HepG2 (cell line): ENCODE measurements around the gene TBC1D19. TPM values are rescaled to one million over a fixed set of nuclear protein-coding genes. Genes with fewer than 3 reads are reported as not detected.
"Not testable (repeated sequence)": the region's sequence is repeated elsewhere in the genome, so short reads cannot be mapped to it uniquely, and the experiment has no call there.

Experiments
- ATAC-seq: fragments of 200-7000 bp; cut with Tn5 transposase; 3 replicates; pipeline ENCODE4 v1.9.1; 2020; ENCODE audit warnings: mild to moderate bottlenecking, moderate library complexity
- BruUV-seq: library from RNA; stranded (reverse); fragments of 400-500 nt; replicated peaks from 2 replicates; lab custom pipeline; 2021; lab: Mats Ljungman, UMichigan
- CTCF ChIA-PET: fragments of 300-600 bp; formaldehyde crosslinking; extraction: SDS; loops from one replicate; lab custom pipeline; 2021; ENCODE audit warnings: low total read pairs, inconsistent platforms, low intra/inter-chr PET ratio; lab: Yijun Ruan, JAX
- POLR2A ChIA-PET: fragments of 350-600 bp; sonication (Branson Sonifier 250); formaldehyde crosslinking; loops from one replicate; lab custom pipeline; 2020; ENCODE audit warnings: antibody characterized with exemption, inconsistent platforms; lab: Yijun Ruan, JAX
- DNase-seq: peaks from one replicate; pipeline ENCODE4 v3.0.0-alpha.2; 2015; ENCODE audit warnings: low spot score
- FAIRE-seq: peaks from 3 replicates; lab custom pipeline; 2011; peaks lifted over from hg19 to GRCh38; lab: Jason Lieb, UNC
- H2AFZ ChIP-seq: one replicate; pipeline ENCODE4 v1.6.1; 2011; ENCODE audit warnings: low read length, inconsistent platforms
- H3K27ac ChIP-seq: fragments of 300-600 bp; 3 replicates; pipeline ENCODE4 v1.8.0; 2011; ENCODE audit warnings: mixed run types, mild to moderate bottlenecking, mixed read lengths, low read length, inconsistent platforms; ENCODE audit not compliant: insufficient read depth; ENCODE audit errors: extremely low read length
- H3K27me3 ChIP-seq, 2 experiments: fragments of 200-600 bp in 1 of 2; 2 replicates in 1 of 2; 3 replicates in 1 of 2; pipeline versions ENCODE4 v1.6.0 to v1.8.0; 2011; ENCODE audit warnings: low read length in 2 of 2, mild to moderate bottlenecking in 2 of 2, moderate library complexity in 2 of 2, inconsistent platforms in 1 of 2; ENCODE audit not compliant: insufficient read depth in 2 of 2, control insufficient read depth in 1 of 2
- H3K36me3 ChIP-seq, 2 experiments: fragments of 200-600 bp in 1 of 2; replicated peaks in 1 of 2; 2 replicates in 1 of 2; 3 replicates in 1 of 2; pipeline versions ENCODE4 v1.5.1 to v1.8.0; 2011; ENCODE audit warnings: low read length in 2 of 2, inconsistent platforms in 1 of 2; ENCODE audit not compliant: insufficient read depth in 2 of 2, control insufficient read depth in 1 of 2
- H3K4me1 ChIP-seq: 2 replicates; pipeline ENCODE4 v1.5.1; 2012; ENCODE audit warnings: low read length, inconsistent platforms; ENCODE audit not compliant: insufficient read depth
- H3K4me2 ChIP-seq: 2 replicates; pipeline ENCODE4 v1.6.0; 2011; ENCODE audit warnings: low read depth, low read length, inconsistent platforms
- H3K4me3 ChIP-seq, 3 experiments: fragments of 200-600 bp in 1 of 3; sonication (generic), shearing (Covaris generic) in 1 of 3; replicated peaks in 1 of 3; 2 replicates each; pipeline ENCODE4 v1.5.1; 2011 to 2016; ENCODE audit warnings: low read length in 3 of 3, inconsistent platforms in 2 of 3, low read depth in 2 of 3, mild to moderate bottlenecking in 2 of 3, control low read depth in 1 of 3, mixed read lengths in 1 of 3; ENCODE audit not compliant: insufficient read depth in 1 of 3
- H3K79me2 ChIP-seq: one replicate; pipeline ENCODE4 v1.6.1; 2011; ENCODE audit warnings: low read length, inconsistent platforms; ENCODE audit not compliant: insufficient read depth
- H3K9ac ChIP-seq: 2 replicates; pipeline ENCODE4 v1.6.0; 2011; ENCODE audit warnings: mild to moderate bottlenecking, low read depth, low read length, inconsistent platforms; ENCODE audit not compliant: insufficient read depth
- H3K9me3 ChIP-seq: 2 replicates; pipeline ENCODE4 v1.5.1; 2012; ENCODE audit warnings: mild to moderate bottlenecking, low read length
- H4K20me1 ChIP-seq: 2 replicates; pipeline ENCODE4 v1.6.0; 2011; ENCODE audit warnings: inconsistent platforms, mild to moderate bottlenecking, low read length, moderate library complexity; ENCODE audit not compliant: insufficient read depth
- KLF15 ChIP-seq: sonication (generic); formaldehyde crosslinking; IDR thresholded peaks from 2 replicates; pipeline ENCODE4 v1.8.1; 2023; ENCODE audit warnings: borderline replicate concordance, mild to moderate bottlenecking, inconsistent platforms, missing genetic modification reagents, mixed read lengths
- KMT2A ChIP-seq: sonication (generic); formaldehyde crosslinking; IDR thresholded peaks from 2 replicates; pipeline ENCODE4 v1.4.0; 2020; ENCODE audit warnings: missing genetic modification reagents
- MTERF4 ChIP-seq: sonication (generic); formaldehyde crosslinking; IDR thresholded peaks from 2 replicates; pipeline ENCODE4 v1.8.0; 2023; ENCODE audit warnings: mild to moderate bottlenecking, missing genetic modification reagents
- NFE2 ChIP-seq: sonication (generic); formaldehyde crosslinking; IDR thresholded peaks from 2 replicates; pipeline ENCODE4 v1.4.0; 2020; ENCODE audit warnings: missing genetic modification reagents
- RXRB ChIP-seq: IDR thresholded peaks from 2 replicates; pipeline ENCODE4 v1.6.1; 2016; ENCODE audit warnings: borderline replicate concordance, missing genetic modification reagents, missing compliant biosample characterization
- ZFP36L2 ChIP-seq: sonication (generic); formaldehyde crosslinking; IDR thresholded peaks from 2 replicates; pipeline ENCODE4 v1.4.0; 2020; ENCODE audit warnings: missing genetic modification reagents
- ZNF251 ChIP-seq: sonication (generic); formaldehyde crosslinking; IDR thresholded peaks from 2 replicates; pipeline ENCODE4 v1.9.0; 2021; ENCODE audit warnings: mild to moderate bottlenecking, missing genetic modification reagents
- ZNF337 ChIP-seq: sonication (generic); formaldehyde crosslinking; IDR thresholded peaks from 2 replicates; pipeline ENCODE4 v1.5.1; 2020; ENCODE audit warnings: missing genetic modification reagents, low read depth, mild to moderate bottlenecking, borderline replicate concordance
- ZNF580 ChIP-seq: IDR thresholded peaks from 2 replicates; pipeline ENCODE4 v1.6.1; 2016; ENCODE audit warnings: low read depth, borderline replicate concordance
- WGBS: methylation state at CpG from one replicate; pipeline ENCODE4 v1.1.6; 2017; ENCODE audit warnings: low lambda C conversion rate; 5-methylcytosine and 5-hydroxymethylcytosine counted together
- in situ Hi-C: cut with HindIII; loops from 2 replicates; pipeline ENCODE4 v1.10.0; 2017; ENCODE audit warnings: low pct_unique_long_range_greater_than_20kb; ENCODE audit not compliant: extremely low pct_ligation_motif_present
- intact Hi-C: fragments of 100-400 bp; cut with micrococcal nuclease; formaldehyde crosslinking; loops from one replicate; pipeline ENCODE4 v1.10.0; 2022; ENCODE audit not compliant: unreplicated experiment
- polyA plus RNA-seq, 8 experiments: library from polyadenylated mRNA; depleted of rRNA in 3 of 8; stranded (reverse) in 7 of 8; unstranded in 1 of 8; fragments of >200 nt; fragmentation: Illumina TruSeq in 4 of 8; extraction: Trizol in 4 of 8; gene quantifications; 2 replicates each; pipeline versions ENCODE4 v1.2.1 to v1.2.3, GENCODE V29; 2011 to 2016; ENCODE audit warnings: low read depth in 4 of 8, missing spikeins in 1 of 8, mixed read lengths in 1 of 8; ENCODE audit not compliant: insufficient read depth in 1 of 8
- total RNA-seq, 5 experiments: library from RNA; depleted of rRNA; stranded (reverse); fragments of >200 nt; fragmentation: Illumina TruSeq; extraction: Trizol; gene quantifications; 2 replicates each; pipeline ENCODE4 v1.2.3, GENCODE V29; 2016; ENCODE audit warnings: low read depth in 1 of 5

TBC1D19 gene
- total and polyA plus RNA-seq, 2 of the 13 experiments (the other 11 are each of a cell fraction or from before 2014, with no cell fraction given): 1.6 to 3.5 TPM

- no peak overlapping the region for H3K9ac ChIP-seq
- no peaks in the 10 kb centered on the region for H4K20me1 ChIP-seq
- FAIRE-seq (no peak), DNase-seq (no peak), ATAC-seq (no peak)
- no peaks in the 10 kb centered on the region for H3K79me2 ChIP-seq
- BruUV-seq: no TSS peak
- no peak overlapping the region for H3K4me2 ChIP-seq
- no peaks in the 10 kb centered on the region for H3K9me3 ChIP-seq
- no peak overlapping the region for H3K4me3 ChIP-seq
- ChIA-PET POLR2A (no interaction called here), CTCF (no interaction called here)
- in situ Hi-C loops: no loop called here
- no peak overlapping the region for H2AFZ ChIP-seq
- no peaks in the 10 kb centered on the region for H3K27me3 ChIP-seq
- TF ChIP-seq ZNF337 (no peak), NFE2 (CRISPR knock-in tag) (no peak), ZFP36L2 (no peak), KLF15 (CRISPR knock-in tag) (no peak), KMT2A (CRISPR knock-in tag) (no peak), RXRB (no peak), MTERF4 (no peak), ZNF580 (no peak), ZNF251 (CRISPR knock-in tag) (no peak)
- no peak overlapping the region for H3K27ac ChIP-seq
- intact Hi-C loops: no loop called here
- 31% methylated on average over 2 of the region's 2 CpGs for WGBS
- no peaks in the 10 kb centered on the region for H3K4me1 ChIP-seq
- no peaks in the 10 kb centered on the region for H3K36me3 ChIP-seq
These were observed 6.8 kb downstream of the TBC1D19 start for GRCh38 chr4:26590639-26591038.

DNA sequence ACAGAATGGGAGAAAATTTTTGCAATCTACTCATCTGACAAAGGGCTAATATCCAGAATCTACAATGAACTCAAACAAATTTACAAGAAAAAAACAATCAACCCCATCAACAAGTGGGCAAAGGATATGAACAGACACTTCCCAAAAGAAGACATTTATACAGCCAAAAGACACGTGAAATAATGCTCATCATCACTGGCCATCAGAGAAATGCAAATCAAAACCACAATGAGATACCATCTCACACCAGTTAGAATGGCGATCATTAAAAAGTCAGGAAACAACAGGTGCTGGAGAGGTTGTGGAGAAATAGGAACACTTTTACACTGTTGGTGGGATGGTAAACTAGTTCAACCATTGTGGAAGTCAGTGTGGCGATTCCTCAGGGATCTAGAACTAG lies 9.7 kb downstream of the TBC1D19 start:
- BruUV-seq, FAIRE-seq, CTCF ChIA-PET, in situ Hi-C loops, H3K4me3 ChIP-seq, H3K9ac ChIP-seq, POLR2A ChIA-PET, H3K4me2 ChIP-seq, intact Hi-C loops, H3K27ac ChIP-seq, ATAC-seq, H3K9me3 ChIP-seq, H3K79me2 ChIP-seq, H2AFZ ChIP-seq, H3K27me3 ChIP-seq, H4K20me1 ChIP-seq, H3K36me3 ChIP-seq, H3K4me1 ChIP-seq, DNase-seq: not testable (repeated sequence)
- WGBS: 44% methylated on average over 3 of the region's 3 CpGs
